NB4 (cell line): ENCODE data around the gene WASHC2C.
"Not testable (repeated sequence)": the region's sequence is repeated elsewhere in the genome, so short reads cannot be mapped to it uniquely, and the experiment has no call there.

Experiments used
- CTCF ChIP-seq: IDR thresholded peaks from one replicate; pipeline ENCODE4 v1.5.1; 2012; ENCODE audit warnings: low read depth, low read length
- POLR2A ChIP-seq: IDR thresholded peaks from 2 replicates; pipeline ENCODE4 v1.6.1; 2011; ENCODE audit warnings: mild to moderate bottlenecking; ENCODE audit not compliant: insufficient read length; ENCODE audit errors: extremely low read depth
- TF ChIP-seq, protein P1 (sequence below): IDR thresholded peaks from 2 replicates; pipeline ENCODE4 v1.6.1; 2011; ENCODE audit warnings: low read depth, low read length

- not testable (repeated sequence) for TF ChIP-seq CTCF, POLR2A
- TF ChIP-seq, protein P1, sequence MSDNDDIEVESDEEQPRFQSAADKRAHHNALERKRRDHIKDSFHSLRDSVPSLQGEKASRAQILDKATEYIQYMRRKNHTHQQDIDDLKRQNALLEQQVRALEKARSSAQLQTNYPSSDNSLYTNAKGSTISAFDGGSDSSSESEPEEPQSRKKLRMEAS: not testable (repeated sequence)
Measured at GRCh38 chr10:45734449-45734848, 7.4 kb downstream of the WASHC2C start.
